ENCODE results near the gene TDRKH. TPM values are rescaled to one million over a fixed set of nuclear protein-coding genes. Genes with fewer than 3 reads are reported as not detected.

TDRKH gene
- total RNA-seq, 2 experiments from 2014 or later = 10.2 to 21.1 TPM

DNA sequence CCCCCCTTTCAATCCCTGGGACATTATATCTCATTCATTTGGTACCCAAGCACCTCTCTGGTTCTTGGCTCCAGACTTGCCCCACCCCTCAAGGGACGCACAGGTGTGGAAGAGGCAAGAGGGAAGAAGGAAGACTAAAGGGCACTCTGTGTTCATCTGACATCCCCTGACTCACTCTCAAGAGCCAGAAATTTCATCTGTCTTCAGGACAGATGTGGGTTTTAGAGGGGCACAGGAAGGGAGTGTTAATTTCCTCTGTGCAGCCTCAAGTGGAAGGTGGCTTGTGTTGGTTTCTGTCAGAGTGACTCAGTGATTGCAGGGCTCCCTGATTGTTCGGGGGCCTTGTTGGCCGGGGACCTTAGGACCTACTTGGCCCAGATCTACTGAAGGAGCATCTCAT is 46.9 kb upstream of the TDRKH start:
- H2AFZ ChIP-seq (ENCODE audit: low read length) = no peak overlapping the region
- ChIA-PET POLR2A (interaction anchor here (0.6 kb wide), 1 partner anchor 101 kb away, joined by 3 read pairs; no protein-coding TSS in a partner anchor), CTCF (ENCODE audit: unreplicated experiment) (interaction anchor here (0.6 to 1.8 kb wide), 3 partner anchors 21 to 536 kb away, joined by 3 to 4 read pairs (median 4); no protein-coding TSS in a partner anchor)
- H3K4me3 ChIP-seq (ENCODE audit: low read depth, low read length, poor library complexity, severe bottlenecking) = no peak overlapping the region
- H3K36me3 ChIP-seq (ENCODE audit: insufficient read depth, low read length) = no peaks in the 10 kb centered on the region
- H3K4me1 ChIP-seq (ENCODE audit: insufficient read depth, low read length, poor library complexity, severe bottlenecking) = no peaks in the 10 kb centered on the region
- no peak for TF ChIP-seq EZH2phosphoT487 (IDR thresholded peaks at IDR 0.05; ENCODE audit: borderline replicate concordance, low read depth, low read length)
- TF ChIP-seq, protein P1, sequence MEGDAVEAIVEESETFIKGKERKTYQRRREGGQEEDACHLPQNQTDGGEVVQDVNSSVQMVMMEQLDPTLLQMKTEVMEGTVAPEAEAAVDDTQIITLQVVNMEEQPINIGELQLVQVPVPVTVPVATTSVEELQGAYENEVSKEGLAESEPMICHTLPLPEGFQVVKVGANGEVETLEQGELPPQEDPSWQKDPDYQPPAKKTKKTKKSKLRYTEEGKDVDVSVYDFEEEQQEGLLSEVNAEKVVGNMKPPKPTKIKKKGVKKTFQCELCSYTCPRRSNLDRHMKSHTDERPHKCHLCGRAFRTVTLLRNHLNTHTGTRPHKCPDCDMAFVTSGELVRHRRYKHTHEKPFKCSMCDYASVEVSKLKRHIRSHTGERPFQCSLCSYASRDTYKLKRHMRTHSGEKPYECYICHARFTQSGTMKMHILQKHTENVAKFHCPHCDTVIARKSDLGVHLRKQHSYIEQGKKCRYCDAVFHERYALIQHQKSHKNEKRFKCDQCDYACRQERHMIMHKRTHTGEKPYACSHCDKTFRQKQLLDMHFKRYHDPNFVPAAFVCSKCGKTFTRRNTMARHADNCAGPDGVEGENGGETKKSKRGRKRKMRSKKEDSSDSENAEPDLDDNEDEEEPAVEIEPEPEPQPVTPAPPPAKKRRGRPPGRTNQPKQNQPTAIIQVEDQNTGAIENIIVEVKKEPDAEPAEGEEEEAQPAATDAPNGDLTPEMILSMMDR (conservative IDR thresholded peaks at IDR 0.05; ENCODE audit: low read length) = no peak
- no peaks in the 10 kb centered on the region for H3K79me2 ChIP-seq (ENCODE audit: insufficient read depth, low read depth, low read length)
- no peaks in the 10 kb centered on the region for H3K9me2 ChIP-seq (ENCODE audit: insufficient read depth, low read length)
- no TSS peak for BruUV-seq (replicated peaks)
- intact Hi-C loops (cut with micrococcal nuclease; ENCODE audit: unreplicated experiment) = loop anchor here (2.0 to 5.0 kb wide), 2 partner anchors 102 to 120 kb away; partner anchors contain the start of gene CELF3
- DNase-seq (ENCODE audit: low spot score) = no peak
- no peak overlapping the region for H3K4me2 ChIP-seq (ENCODE audit: low read length)
- H3K27ac ChIP-seq (ENCODE audit: low read depth, low read length, poor library complexity, severe bottlenecking) = no peak overlapping the region
- no peaks in the 10 kb centered on the region for H4K20me1 ChIP-seq (ENCODE audit: insufficient read depth, low read length)
- H3K9me3 ChIP-seq (ENCODE audit: low read length) = no peaks in the 10 kb centered on the region

DNA sequence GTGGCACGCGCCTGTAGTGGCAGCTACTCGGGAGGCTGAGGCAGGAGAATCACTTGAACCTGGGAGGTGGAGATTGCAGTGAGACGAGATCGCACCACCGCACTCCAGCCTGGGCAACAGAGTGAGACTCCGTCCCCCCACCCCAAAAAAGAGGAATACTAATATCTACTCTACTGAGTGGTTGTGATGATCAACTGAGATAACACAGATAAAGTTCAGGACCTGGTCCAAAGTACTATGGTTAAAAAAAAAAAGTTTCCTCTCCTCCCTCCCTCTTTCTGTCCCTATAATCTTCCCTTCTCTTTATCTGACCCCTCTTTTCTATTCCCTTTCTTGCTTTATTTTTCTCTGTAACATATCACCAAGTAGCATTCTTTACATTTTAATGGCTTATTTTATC is 45.3 kb upstream of the TDRKH start:
- Histone ChIP-seq H4K20me1 (ENCODE audit: insufficient read depth, low read length) (no peaks in the 10 kb centered on the region), H3K36me3 (ENCODE audit: insufficient read depth, low read length) (no peaks in the 10 kb centered on the region), H3K4me1 (ENCODE audit: insufficient read depth, low read length, poor library complexity, severe bottlenecking) (peaks cover 5% of the 10 kb centered on the region), H3K9me2 (ENCODE audit: insufficient read depth, low read length) (no peaks in the 10 kb centered on the region), H3K79me2 (ENCODE audit: insufficient read depth, low read depth, low read length) (no peaks in the 10 kb centered on the region), H2AFZ (ENCODE audit: low read length) (no peak overlapping the region), H3K4me3 (ENCODE audit: low read depth, low read length, poor library complexity, severe bottlenecking) (no peak overlapping the region), H3K4me2 (ENCODE audit: low read length) (no peak overlapping the region), H3K9me3 (ENCODE audit: low read length) (no peaks in the 10 kb centered on the region), H3K27ac (ENCODE audit: low read depth, low read length, poor library complexity, severe bottlenecking) (no peak overlapping the region)
- CTCF ChIA-PET (ENCODE audit: unreplicated experiment) = interaction anchor here (1.8 kb wide), 1 partner anchor 534 kb away, joined by 4 read pairs; no protein-coding TSS in a partner anchor
- intact Hi-C loops (cut with micrococcal nuclease; ENCODE audit: unreplicated experiment) = loop anchor here (5.0 kb wide), 1 partner anchor 118 kb away; the partner anchor contains the start of gene CELF3
- POLR2A ChIA-PET = interaction anchor here (0.6 kb wide), 1 partner anchor 8 kb away, joined by 3 read pairs; no protein-coding TSS in a partner anchor
- no peak for DNase-seq (ENCODE audit: low spot score)
- no peak for TF ChIP-seq EZH2phosphoT487 (IDR thresholded peaks at IDR 0.05; ENCODE audit: borderline replicate concordance, low read depth, low read length)
- TF ChIP-seq, protein P1 (conservative IDR thresholded peaks at IDR 0.05; ENCODE audit: low read length) = no peak
- no TSS peak for BruUV-seq (replicated peaks)

DNA sequence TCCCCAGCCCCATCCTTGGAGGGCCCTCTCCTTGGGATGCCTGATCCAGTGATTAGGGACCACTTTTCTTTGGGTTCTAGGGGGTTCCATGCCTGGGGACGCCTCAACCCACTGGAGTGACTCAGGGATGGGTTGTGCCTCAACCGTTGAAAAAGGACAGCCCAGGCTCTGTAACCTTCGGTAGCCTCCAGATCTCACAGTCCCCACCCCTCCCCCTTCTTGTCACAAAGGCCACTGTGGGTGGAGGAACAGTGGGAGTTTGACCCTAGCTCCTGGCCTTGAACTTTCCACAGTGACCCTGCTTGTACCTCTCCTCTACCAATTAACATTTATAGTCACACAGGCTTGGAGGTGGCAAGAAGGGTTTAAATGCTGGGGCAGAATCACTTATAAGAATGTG is 43.9 kb upstream of the TDRKH start:
- H3K4me2 ChIP-seq (ENCODE audit: low read length) = no peak overlapping the region

More for the DNA sequence above, 43.9 kb upstream of the TDRKH start:
- H3K79me2 ChIP-seq (ENCODE audit: insufficient read depth, low read depth, low read length) = no peaks in the 10 kb centered on the region
- BruUV-seq (replicated peaks) = no TSS peak
- no peak for DNase-seq (ENCODE audit: low spot score)
- POLR2A ChIA-PET = no interaction called here
- H3K36me3 ChIP-seq (ENCODE audit: insufficient read depth, low read length) = no peaks in the 10 kb centered on the region
- CTCF ChIA-PET (ENCODE audit: unreplicated experiment) = no interaction called here
- no peaks in the 10 kb centered on the region for H3K9me2 ChIP-seq (ENCODE audit: insufficient read depth, low read length)
- intact Hi-C loops (cut with micrococcal nuclease; ENCODE audit: unreplicated experiment) = loop anchor here (5.0 kb wide), 1 partner anchor 392 kb away; no protein-coding TSS in a partner anchor
- no peak overlapping the region for H3K4me3 ChIP-seq (ENCODE audit: low read depth, low read length, poor library complexity, severe bottlenecking)
- TF ChIP-seq EZH2phosphoT487 (IDR thresholded peaks at IDR 0.05; ENCODE audit: borderline replicate concordance, low read depth, low read length) = no peak
- TF ChIP-seq, protein P1 (conservative IDR thresholded peaks at IDR 0.05; ENCODE audit: low read length) = no peak
- H3K4me1 ChIP-seq (ENCODE audit: insufficient read depth, low read length, poor library complexity, severe bottlenecking) = peaks cover 6% of the 10 kb centered on the region
- H2AFZ ChIP-seq (ENCODE audit: low read length) = no peak overlapping the region
- H4K20me1 ChIP-seq (ENCODE audit: insufficient read depth, low read length) = no peaks in the 10 kb centered on the region
- H3K27ac ChIP-seq (ENCODE audit: low read depth, low read length, poor library complexity, severe bottlenecking) = no peak overlapping the region
- no peaks in the 10 kb centered on the region for H3K9me3 ChIP-seq (ENCODE audit: low read length)

Measured in OCI-LY7 (cell line).